Hepatocyte (in vitro differentiated cells): ENCODE measurements around the gene PCSK6. TPM values are rescaled to one million over a fixed set of nuclear protein-coding genes. Genes with fewer than 3 reads are reported as not detected.

Source experiments
- DNase-seq: peaks from one replicate; pipeline ENCODE4 v3.0.0-alpha.2; 2016; ENCODE audit warnings: low spot score
- H2AFZ ChIP-seq: fragments of 200-600 bp; sonication (generic); 2 replicates; pipeline ENCODE4 v1.6.0; 2016; ENCODE audit warnings: antibody characterized with exemption, mild to moderate bottlenecking
- H3K27ac ChIP-seq: fragments of 200-600 bp; sonication (generic); 2 replicates; pipeline ENCODE4 v1.5.1; 2016; ENCODE audit warnings: mild to moderate bottlenecking
- H3K27me3 ChIP-seq: fragments of 200-600 bp; sonication (generic); 2 replicates; pipeline ENCODE4 v1.6.1; 2016
- H3K36me3 ChIP-seq: fragments of 200-600 bp; sonication (generic); replicated peaks from 2 replicates; pipeline ENCODE4 v1.5.1; 2016; ENCODE audit warnings: low read depth; ENCODE audit not compliant: insufficient read depth
- H3K4me1 ChIP-seq: fragments of 200-600 bp; sonication (generic); 2 replicates; pipeline ENCODE4 v1.5.1; 2016; ENCODE audit warnings: mild to moderate bottlenecking, moderate library complexity; ENCODE audit not compliant: insufficient read depth
- H3K4me2 ChIP-seq: fragments of 200-600 bp; sonication (generic); 2 replicates; pipeline ENCODE4 v1.6.0; 2016
- H3K4me3 ChIP-seq: fragments of 200-600 bp; sonication (generic); 2 replicates; pipeline ENCODE4 v1.5.1; 2016; ENCODE audit warnings: mild to moderate bottlenecking
- H3K79me2 ChIP-seq: fragments of 200-600 bp; sonication (generic); 2 replicates; pipeline ENCODE4 v1.6.0; 2017; ENCODE audit warnings: mild to moderate bottlenecking
- H3K9me2 ChIP-seq: fragments of 200-600 bp; sonication (generic); replicated peaks from 2 replicates; pipeline ENCODE4 v1.6.0; 2017; ENCODE audit warnings: mild to moderate bottlenecking; ENCODE audit not compliant: insufficient read depth
- H3K9me3 ChIP-seq: fragments of 200-600 bp; sonication (generic); 2 replicates; pipeline ENCODE4 v1.5.1; 2016; ENCODE audit warnings: low read depth, mild to moderate bottlenecking
- H4K20me1 ChIP-seq: fragments of 200-600 bp; sonication (generic); 2 replicates; pipeline ENCODE4 v1.6.0; 2016; ENCODE audit warnings: mild to moderate bottlenecking; ENCODE audit not compliant: insufficient read depth, poor library complexity, severe bottlenecking
- EZH2 ChIP-seq: fragments of 200-600 bp; sonication (generic); IDR thresholded peaks from 2 replicates; pipeline ENCODE4 v1.6.1; 2016; ENCODE audit warnings: antibody characterized with exemption, mild to moderate bottlenecking, borderline replicate concordance
- EZH2phosphoT487 ChIP-seq: fragments of 200-600 bp; sonication (generic); IDR thresholded peaks from one replicate; pipeline ENCODE4 v1.6.1; 2018; ENCODE audit warnings: antibody characterized with exemption, mild to moderate bottlenecking, low read depth, moderate library complexity; ENCODE audit not compliant: unreplicated experiment, severe bottlenecking
- WGBS: methylation state at CpG from one replicate; pipeline ENCODE4 v1.1.6; 2016; ENCODE audit warnings: low lambda C conversion rate; ENCODE audit errors: missing lambda C conversion rate; 5-methylcytosine and 5-hydroxymethylcytosine counted together
- polyA plus RNA-seq: library from polyadenylated mRNA; unstranded; fragments of >200 nt; fragmentation: Nextera tagmentation; extraction: Ambion mirVana; gene quantifications from 2 replicates; pipeline ENCODE4 v1.2.1, GENCODE V29; 2016
- total RNA-seq: library from RNA; depleted of rRNA; stranded (reverse); fragments of >200 nt; gene quantifications from 2 replicates; pipeline ENCODE4 v1.2.3, GENCODE V29; 2014
- TF ChIP-seq, protein P1 (sequence below): fragments of 200-600 bp; sonication (generic); IDR thresholded peaks from 2 replicates; pipeline ENCODE4 v1.5.1; 2016; ENCODE audit warnings: antibody characterized with exemption, mild to moderate bottlenecking; ENCODE audit not compliant: poor library complexity

The PCSK6 gene
- total and polyA plus RNA-seq, 2 experiments from 2014 or later = 31.7 to 40.5 TPM

DNA sequence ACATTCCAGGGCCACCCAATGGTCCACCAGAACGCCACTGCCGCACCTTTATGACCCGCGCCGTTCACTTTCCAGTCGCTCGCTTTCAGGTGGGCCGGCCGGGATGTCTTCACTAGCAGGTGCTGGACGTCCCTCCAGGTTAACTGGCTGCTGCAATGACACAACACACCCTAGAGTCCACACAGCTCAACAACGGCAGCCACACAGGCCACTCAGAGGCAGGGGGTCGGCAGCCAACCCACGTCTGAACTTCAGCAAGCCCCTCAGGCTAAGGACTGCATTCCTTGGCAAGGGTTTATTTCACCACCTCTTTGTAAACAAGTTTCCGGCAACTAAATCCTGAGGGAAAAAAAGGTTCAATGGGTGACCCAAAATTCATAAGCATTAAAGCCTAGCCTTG is 105.2 kb downstream of the PCSK6 start:
- H3K4me2 ChIP-seq = no peak overlapping the region
- H4K20me1 ChIP-seq = no peaks in the 10 kb centered on the region
- H2AFZ ChIP-seq = no peak overlapping the region
- H3K36me3 ChIP-seq = no peaks in the 10 kb centered on the region
- no peak overlapping the region for H3K27ac ChIP-seq
- no peak for DNase-seq
- TF ChIP-seq EZH2 (no peak), EZH2phosphoT487 (no peak)
- TF ChIP-seq, protein P1, sequence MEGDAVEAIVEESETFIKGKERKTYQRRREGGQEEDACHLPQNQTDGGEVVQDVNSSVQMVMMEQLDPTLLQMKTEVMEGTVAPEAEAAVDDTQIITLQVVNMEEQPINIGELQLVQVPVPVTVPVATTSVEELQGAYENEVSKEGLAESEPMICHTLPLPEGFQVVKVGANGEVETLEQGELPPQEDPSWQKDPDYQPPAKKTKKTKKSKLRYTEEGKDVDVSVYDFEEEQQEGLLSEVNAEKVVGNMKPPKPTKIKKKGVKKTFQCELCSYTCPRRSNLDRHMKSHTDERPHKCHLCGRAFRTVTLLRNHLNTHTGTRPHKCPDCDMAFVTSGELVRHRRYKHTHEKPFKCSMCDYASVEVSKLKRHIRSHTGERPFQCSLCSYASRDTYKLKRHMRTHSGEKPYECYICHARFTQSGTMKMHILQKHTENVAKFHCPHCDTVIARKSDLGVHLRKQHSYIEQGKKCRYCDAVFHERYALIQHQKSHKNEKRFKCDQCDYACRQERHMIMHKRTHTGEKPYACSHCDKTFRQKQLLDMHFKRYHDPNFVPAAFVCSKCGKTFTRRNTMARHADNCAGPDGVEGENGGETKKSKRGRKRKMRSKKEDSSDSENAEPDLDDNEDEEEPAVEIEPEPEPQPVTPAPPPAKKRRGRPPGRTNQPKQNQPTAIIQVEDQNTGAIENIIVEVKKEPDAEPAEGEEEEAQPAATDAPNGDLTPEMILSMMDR = no peak
- no peaks in the 10 kb centered on the region for H3K27me3 ChIP-seq
- H3K79me2 ChIP-seq = no peaks in the 10 kb centered on the region
- 82% methylated on average over 14 of the region's 14 CpGs for WGBS
- no peak overlapping the region for H3K4me3 ChIP-seq
- no peaks in the 10 kb centered on the region for H3K9me2 ChIP-seq
- H3K9me3 ChIP-seq = no peaks in the 10 kb centered on the region
- H3K4me1 ChIP-seq = no peaks in the 10 kb centered on the region

DNA sequence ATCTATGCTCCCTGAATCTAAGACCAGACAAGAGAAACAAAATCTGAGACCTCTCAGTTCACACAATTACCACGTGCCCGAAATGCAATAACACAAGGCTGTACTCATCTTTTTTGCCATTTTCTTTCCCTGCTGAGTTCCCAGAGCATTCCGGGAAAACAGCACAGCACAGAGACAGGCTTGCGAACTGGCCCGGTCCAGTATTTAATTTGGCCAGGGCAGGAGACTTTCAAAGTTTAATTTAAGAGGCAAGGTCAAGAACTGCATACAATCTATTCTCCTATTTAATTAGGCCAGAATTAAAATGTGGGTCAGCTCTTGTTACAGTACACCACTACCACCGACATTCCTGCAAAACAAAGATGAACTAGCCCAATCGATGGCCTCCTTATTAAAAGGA is 107.0 kb downstream of the PCSK6 start:
- H3K27ac ChIP-seq = no peak overlapping the region
- no peaks in the 10 kb centered on the region for H3K79me2 ChIP-seq
- no peaks in the 10 kb centered on the region for H3K9me3 ChIP-seq
- 90% methylated on average over 7 of the region's 7 CpGs for WGBS
- no peaks in the 10 kb centered on the region for H3K9me2 ChIP-seq
- no peaks in the 10 kb centered on the region for H3K4me1 ChIP-seq
- no peaks in the 10 kb centered on the region for H3K27me3 ChIP-seq
- no peak overlapping the region for H3K4me2 ChIP-seq
- H2AFZ ChIP-seq = no peak overlapping the region
- TF ChIP-seq, protein P1 = no peak
- no peak for TF ChIP-seq EZH2phosphoT487
- no peak for TF ChIP-seq EZH2
- no peaks in the 10 kb centered on the region for H4K20me1 ChIP-seq
- no peak overlapping the region for H3K4me3 ChIP-seq
- no peak for DNase-seq
- no peaks in the 10 kb centered on the region for H3K36me3 ChIP-seq

DNA sequence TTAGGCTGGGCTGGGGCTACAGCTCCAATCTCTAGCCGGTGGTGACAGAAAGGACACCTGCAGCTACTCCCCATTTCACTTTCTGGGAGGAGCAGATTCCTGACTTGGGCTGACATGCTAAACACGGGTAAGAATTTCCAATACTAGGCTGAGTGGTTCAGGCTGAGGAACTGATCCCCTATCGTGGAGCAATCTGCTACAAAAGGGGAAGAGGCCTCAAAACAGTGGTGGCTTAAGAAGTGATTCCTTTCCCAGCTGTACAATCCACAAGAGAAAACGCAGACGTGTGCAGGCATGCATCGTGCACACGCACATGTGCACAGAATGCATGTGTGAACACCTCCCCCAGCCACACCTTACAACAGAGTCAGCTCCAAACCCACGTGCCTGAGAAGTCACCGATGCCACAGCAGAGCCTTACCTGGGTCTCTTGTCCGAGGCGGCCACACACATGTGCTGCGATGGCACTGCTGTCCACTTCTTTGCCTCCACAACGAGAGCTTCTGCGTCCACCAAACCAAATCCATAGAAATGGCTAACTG is 107.8 kb downstream of the PCSK6 start:
- Histone ChIP-seq H3K4me2 (no peak overlapping the region), H3K4me3 (no peak overlapping the region), H4K20me1 (no peaks in the 10 kb centered on the region), H3K36me3 (no peaks in the 10 kb centered on the region), H3K27me3 (no peaks in the 10 kb centered on the region), H2AFZ (no peak overlapping the region), H3K27ac (no peak overlapping the region), H3K79me2 (no peaks in the 10 kb centered on the region), H3K9me3 (no peaks in the 10 kb centered on the region), H3K9me2 (no peaks in the 10 kb centered on the region), H3K4me1 (no peaks in the 10 kb centered on the region)
- 82% methylated on average over 14 of the region's 14 CpGs for WGBS
- TF ChIP-seq EZH2phosphoT487 (no peak), EZH2 (no peak)
- TF ChIP-seq, protein P1 = no peak
- no peak for DNase-seq

DNA sequence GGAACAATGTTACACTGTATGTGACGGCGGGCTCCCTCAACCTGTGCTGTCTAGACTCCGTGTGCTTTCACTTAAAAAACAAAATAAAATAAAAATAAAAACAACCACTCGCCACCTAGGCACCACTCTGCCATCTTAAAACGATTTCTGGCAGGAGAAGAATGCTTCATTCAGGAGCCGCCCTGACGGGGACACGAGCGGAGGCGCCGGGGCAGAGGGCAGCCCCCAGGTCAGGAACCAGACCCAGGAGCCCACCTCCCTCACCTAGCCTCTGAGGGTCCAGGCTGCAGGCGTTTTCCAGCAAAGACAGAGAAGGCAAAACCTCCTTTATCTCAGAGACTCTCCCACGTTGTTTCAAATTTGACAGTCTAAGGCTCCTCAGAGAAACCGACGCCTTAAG is 109.4 kb downstream of the PCSK6 start:
- no peaks in the 10 kb centered on the region for H4K20me1 ChIP-seq
- H3K36me3 ChIP-seq = no peaks in the 10 kb centered on the region
- H2AFZ ChIP-seq = no peak overlapping the region
- DNase-seq = no peak
- no peaks in the 10 kb centered on the region for H3K9me2 ChIP-seq
- no peak overlapping the region for H3K4me2 ChIP-seq
- H3K27me3 ChIP-seq = no peaks in the 10 kb centered on the region
- H3K9me3 ChIP-seq = no peaks in the 10 kb centered on the region
- 91% methylated on average over 15 of the region's 15 CpGs for WGBS
- H3K27ac ChIP-seq = no peak overlapping the region
- no peaks in the 10 kb centered on the region for H3K4me1 ChIP-seq
- H3K79me2 ChIP-seq = no peaks in the 10 kb centered on the region
- TF ChIP-seq EZH2 = no peak
- TF ChIP-seq, protein P1 = no peak
- no peak for TF ChIP-seq EZH2phosphoT487
- H3K4me3 ChIP-seq = no peak overlapping the region
